Spinal cord (tissue), 10 donors: ENCODE measurements around the gene BICDL1. TPM values are rescaled to one million over a fixed set of nuclear protein-coding genes. Genes with fewer than 3 reads are reported as not detected.
"Not testable (repeated sequence)": the region's sequence is repeated elsewhere in the genome, so short reads cannot be mapped to it uniquely, and the experiment has no call there.

ENCODE experiments used
- DNase-seq, 6 donors: peaks; one replicate each; pipeline versions ENCODE4 v3.0.0 to v3.0.0-alpha.2; 2013 to 2015; ENCODE audit warnings: low spot score in 6 of 6, low read depth in 4 of 6
- H3K27ac ChIP-seq: one replicate; pipeline ENCODE4 v1.5.1; 2013; ENCODE audit warnings: low read depth, low read length, control low read depth
- H3K27me3 ChIP-seq: one replicate; pipeline ENCODE4 v1.6.1; 2013; ENCODE audit warnings: low read length; ENCODE audit not compliant: control insufficient read depth, insufficient read depth
- H3K36me3 ChIP-seq: one replicate; pipeline ENCODE4 v1.6.1; 2013; ENCODE audit warnings: low read length; ENCODE audit not compliant: control insufficient read depth, insufficient read depth
- H3K4me1 ChIP-seq: one replicate; pipeline ENCODE4 v1.6.1; 2013; ENCODE audit warnings: low read length; ENCODE audit not compliant: control insufficient read depth, insufficient read depth
- H3K4me3 ChIP-seq: one replicate; pipeline ENCODE4 v1.5.1; 2013; ENCODE audit warnings: low read depth, low read length, control low read depth
- H3K9me3 ChIP-seq: one replicate; pipeline ENCODE4 v1.6.1; 2013; ENCODE audit warnings: low read length; ENCODE audit not compliant: control insufficient read depth, insufficient read depth
- WGBS: methylation state at CpG from one replicate; pipeline ENCODE4 v1.1.5; 2013; ENCODE audit warnings: missing lambda C conversion rate; ENCODE audit not compliant: insufficient coverage; 5-methylcytosine and 5-hydroxymethylcytosine counted together
- polyA plus RNA-seq, 2 donors: library from polyadenylated mRNA; unstranded; fragments of 120-200 nt; gene quantifications; one replicate each; pipeline ENCODE4 v1.2.1, GENCODE V29; 2013; ENCODE audit not compliant: insufficient read length in 2 of 2
- total RNA-seq, 2 donors: library from RNA; depleted of rRNA in 1 of 2; stranded (reverse); fragments of 120-200 nt in 1 of 2; fragments of >200 nt in 1 of 2; gene quantifications; one replicate each; pipeline versions ENCODE4 v1.2.3 to v1.2.4, GENCODE V29; 2013 to 2014
- donor health status: healthy.

BICDL1 gene
- total and polyA plus RNA-seq, 4 donors = 11.7 to 55.1 (median 30.1) TPM

DNA sequence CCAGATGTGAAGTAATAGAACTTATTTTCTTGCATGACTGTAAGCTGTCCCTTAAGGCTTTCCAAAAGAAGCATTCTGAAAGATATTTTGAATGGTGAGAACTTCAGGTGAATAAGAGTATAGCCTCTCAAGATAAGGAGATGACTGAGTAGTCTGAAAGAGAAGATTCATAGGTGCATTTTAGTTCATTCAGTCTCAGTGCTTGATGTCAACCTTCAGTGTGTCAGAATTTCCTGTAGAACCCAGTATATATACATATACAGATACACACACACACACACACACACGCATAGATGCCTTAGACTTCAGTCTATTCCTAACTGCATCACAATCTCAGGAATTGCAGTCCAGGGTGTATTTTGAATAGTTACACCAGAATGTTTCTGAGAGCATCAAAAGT, 7.4 kb downstream of the BICDL1 start:
- WGBS = no CpG with 5 or more reads among the region's 1 CpG
- Histone ChIP-seq H3K27me3 (no peaks in the 10 kb centered on the region), H3K27ac (no peak overlapping the region), H3K36me3 (no peaks in the 10 kb centered on the region), H3K4me3 (no peak overlapping the region), H3K9me3 (no peaks in the 10 kb centered on the region), H3K4me1 (no peaks in the 10 kb centered on the region)
- DNase-seq = no peak

DNA sequence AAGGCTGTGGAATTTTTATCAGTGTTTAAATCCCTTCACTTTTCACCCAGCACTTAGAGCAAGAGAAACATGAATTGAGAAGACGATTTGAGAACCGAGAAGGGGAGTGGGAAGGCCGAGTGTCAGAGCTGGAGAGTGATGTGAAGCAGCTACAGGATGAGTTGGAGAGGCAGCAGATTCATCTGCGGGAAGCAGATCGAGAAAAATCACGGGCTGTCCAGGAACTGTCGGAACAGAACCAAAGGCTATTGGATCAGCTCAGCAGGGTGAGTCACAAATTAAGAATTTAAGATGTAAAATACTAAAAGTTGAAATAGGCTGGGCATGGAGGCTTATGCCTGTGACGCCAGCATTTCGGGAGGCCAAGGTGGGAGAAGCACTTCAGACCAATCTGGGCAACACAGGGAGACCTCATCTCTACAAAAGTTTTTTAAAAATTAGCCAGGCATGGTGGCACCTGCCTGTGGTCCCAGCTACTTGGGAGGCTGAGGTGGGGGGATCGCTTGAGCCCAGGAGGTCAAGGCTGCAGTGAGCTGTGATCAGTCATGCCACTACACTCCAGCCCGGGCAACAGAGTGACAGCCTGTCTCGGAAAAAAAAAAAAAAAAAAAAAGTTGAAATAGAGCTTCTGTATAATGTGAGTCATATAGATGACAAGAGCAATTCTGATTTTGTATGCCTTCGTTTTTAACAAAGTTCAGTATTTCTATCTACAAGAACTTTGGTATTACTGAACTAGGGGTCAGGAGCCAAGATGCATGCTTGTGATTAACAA, 9.6 kb downstream of the BICDL1 start:
- Histone ChIP-seq H3K4me1 (no peaks in the 10 kb centered on the region), H3K27ac (no peak overlapping the region), H3K27me3 (no peaks in the 10 kb centered on the region), H3K9me3 (no peaks in the 10 kb centered on the region), H3K4me3 (no peak overlapping the region), H3K36me3 (no peaks in the 10 kb centered on the region)
- no peak for DNase-seq
- WGBS = 88% methylated on average over 8 of the region's 13 CpGs

DNA sequence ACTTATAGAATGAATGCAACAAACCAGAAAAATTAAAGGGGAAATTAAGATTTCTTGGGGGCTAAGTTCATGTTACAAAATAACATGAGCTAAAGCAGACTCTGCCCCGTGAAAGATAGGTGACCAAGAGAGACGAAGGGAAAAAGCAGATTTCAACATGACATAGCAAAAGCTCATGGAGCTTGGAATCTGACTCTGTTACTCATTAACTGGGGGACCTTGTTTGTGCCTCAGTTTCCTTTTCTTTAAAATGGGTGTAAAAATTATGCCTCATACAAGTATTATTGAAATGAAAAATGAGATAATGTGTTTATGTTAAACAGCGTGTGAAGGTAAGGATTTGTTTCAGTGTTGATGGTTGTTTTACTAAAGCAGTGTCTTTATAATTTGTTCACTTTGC, 11.5 kb downstream of the BICDL1 start:
- H3K27ac ChIP-seq = no peak overlapping the region
- H3K4me3 ChIP-seq = no peak overlapping the region
- H3K4me1 ChIP-seq = no peaks in the 10 kb centered on the region
- no peak for DNase-seq
- no peaks in the 10 kb centered on the region for H3K36me3 ChIP-seq
- no peaks in the 10 kb centered on the region for H3K9me3 ChIP-seq
- no peaks in the 10 kb centered on the region for H3K27me3 ChIP-seq
- 86% methylated on average over 2 of the region's 3 CpGs for WGBS

DNA sequence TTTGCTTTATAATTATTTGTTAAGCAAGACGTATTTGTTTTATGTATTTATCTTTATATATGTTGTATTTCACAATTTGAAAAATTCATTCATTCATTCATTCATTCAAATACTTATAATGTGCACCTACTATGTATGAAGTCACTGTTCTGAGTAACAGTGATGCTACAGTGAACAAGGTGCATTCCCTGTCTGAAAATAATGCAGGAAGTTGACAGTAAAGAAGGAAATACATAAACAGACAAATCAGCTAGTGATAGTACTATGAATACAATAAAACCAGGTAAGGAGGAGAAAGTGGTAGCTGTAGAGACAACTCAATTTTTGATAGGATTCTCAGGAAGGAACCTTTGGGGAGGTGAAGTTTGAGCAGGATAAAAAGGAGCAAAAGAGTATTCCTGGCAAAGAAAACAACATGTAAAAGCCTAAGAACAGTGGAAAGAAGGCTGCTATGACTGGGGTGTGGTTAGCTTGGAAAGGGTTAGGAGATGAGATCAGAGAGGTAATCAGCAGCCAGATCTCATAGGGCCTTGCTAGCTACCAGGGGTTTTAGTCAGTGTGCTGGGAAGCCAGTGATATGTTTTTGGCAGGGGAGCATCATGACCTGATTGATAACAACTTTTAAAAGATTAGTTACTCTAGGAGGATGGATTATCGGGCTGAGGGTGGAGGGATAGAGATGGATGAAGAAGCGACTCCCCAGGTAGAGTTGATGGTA, 17.4 kb downstream of the BICDL1 start:
- Histone ChIP-seq H3K27me3 (no peaks in the 10 kb centered on the region), H3K9me3 (no peaks in the 10 kb centered on the region), H3K27ac (no peak overlapping the region), H3K4me3 (no peak overlapping the region), H3K36me3 (no peaks in the 10 kb centered on the region), H3K4me1 (no peaks in the 10 kb centered on the region)
- 92% methylated on average over 2 of the region's 3 CpGs for WGBS
- no peak for DNase-seq

DNA sequence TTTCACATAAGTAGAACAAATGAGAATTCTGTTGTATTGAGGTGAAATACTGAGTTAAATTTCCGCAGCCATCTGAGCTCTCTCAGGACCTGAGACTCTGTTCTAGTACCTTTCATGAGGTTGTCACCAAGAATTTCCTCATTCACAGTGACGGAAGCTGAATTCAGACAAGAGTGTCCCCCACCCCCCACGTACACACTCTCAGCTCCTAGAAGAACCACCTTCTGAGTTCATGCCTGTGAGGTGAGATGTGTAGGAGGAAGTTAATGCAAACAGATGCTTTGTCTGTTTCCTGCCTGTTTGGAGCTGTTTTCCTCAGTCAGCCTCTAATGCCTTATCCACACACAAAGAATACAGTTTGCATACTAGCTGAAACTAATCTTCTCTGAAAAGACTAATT, 18.2 kb downstream of the BICDL1 start:
- no CpG with 5 or more reads among the region's 3 CpGs for WGBS
- H3K27ac ChIP-seq = no peak overlapping the region

DNA sequence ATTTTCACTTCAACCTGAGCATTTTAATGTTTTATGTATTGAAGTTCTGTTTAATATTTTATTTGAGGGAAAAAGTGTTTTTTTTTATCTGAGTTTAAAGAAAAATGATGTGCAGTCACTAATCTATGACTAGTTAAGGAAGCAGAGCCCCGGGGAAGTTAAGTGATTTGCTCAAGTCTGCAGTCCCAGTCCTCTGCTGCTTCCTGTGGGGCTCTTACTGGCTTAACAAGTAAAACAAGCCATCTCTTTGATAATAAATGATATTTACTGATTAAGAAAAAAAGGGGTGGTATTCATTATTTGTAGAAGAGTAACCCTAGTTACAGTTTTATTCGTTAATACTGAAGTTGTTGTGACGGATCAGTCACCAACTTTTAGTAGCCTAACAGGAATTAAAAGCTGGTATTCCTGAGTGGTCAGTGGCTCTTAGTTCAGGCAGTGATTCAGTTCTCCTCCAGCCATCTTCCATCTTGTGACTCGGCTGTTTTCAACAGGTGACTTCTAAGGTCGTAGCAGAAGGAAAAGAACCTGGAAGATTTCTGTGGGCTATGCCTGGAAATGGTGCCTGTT, 21.7 kb downstream of the BICDL1 start:
- no peaks in the 10 kb centered on the region for H3K9me3 ChIP-seq
- no peak overlapping the region for H3K27ac ChIP-seq
- H3K36me3 ChIP-seq = no peaks in the 10 kb centered on the region
- H3K4me1 ChIP-seq = no peaks in the 10 kb centered on the region
- 80% methylated on average over 3 of the region's 5 CpGs for WGBS
- DNase-seq = no peak
- H3K27me3 ChIP-seq = no peaks in the 10 kb centered on the region
- H3K4me3 ChIP-seq = no peak overlapping the region

More for the DNA sequence above, 18.2 kb downstream of the BICDL1 start:
- Histone ChIP-seq H3K4me1 (no peaks in the 10 kb centered on the region), H3K4me3 (no peak overlapping the region), H3K9me3 (no peaks in the 10 kb centered on the region), H3K27me3 (no peaks in the 10 kb centered on the region), H3K36me3 (no peaks in the 10 kb centered on the region)
- DNase-seq = no peak

DNA sequence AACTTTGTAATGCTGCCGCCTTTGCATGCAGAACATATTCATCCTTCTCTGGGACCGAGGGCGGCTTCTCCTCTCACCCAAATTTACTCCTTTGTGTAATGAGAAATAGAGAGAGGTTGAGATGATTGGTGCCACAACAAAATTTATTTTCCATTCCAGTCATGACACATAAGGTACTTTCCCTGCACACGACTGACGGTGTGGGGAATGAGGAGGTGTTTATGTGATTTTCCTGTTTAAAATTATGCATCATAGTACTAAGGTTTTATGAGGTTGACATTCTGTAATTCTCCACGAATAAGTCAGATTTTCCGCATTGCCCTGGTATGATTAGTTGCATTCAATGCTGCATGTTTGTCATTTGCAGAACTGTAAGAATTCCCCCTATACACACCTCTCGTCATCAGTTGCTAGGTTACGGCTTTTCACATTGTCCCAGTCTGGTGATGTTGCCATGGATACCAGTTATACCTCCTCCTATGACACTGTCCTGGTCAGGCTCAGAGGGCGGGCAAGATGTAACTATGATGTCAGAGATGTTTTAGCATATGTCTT, 23.1 kb downstream of the BICDL1 start:
- no peak overlapping the region for H3K27ac ChIP-seq
- no peaks in the 10 kb centered on the region for H3K4me1 ChIP-seq
- no peaks in the 10 kb centered on the region for H3K36me3 ChIP-seq
- peak in 5 of 6 donors; percentile 24 to 98 (median 68) for DNase-seq
- H3K4me3 ChIP-seq = no peak overlapping the region
- WGBS = no CpG with 5 or more reads among the region's 10 CpGs
- H3K9me3 ChIP-seq = no peaks in the 10 kb centered on the region
- no peaks in the 10 kb centered on the region for H3K27me3 ChIP-seq

DNA sequence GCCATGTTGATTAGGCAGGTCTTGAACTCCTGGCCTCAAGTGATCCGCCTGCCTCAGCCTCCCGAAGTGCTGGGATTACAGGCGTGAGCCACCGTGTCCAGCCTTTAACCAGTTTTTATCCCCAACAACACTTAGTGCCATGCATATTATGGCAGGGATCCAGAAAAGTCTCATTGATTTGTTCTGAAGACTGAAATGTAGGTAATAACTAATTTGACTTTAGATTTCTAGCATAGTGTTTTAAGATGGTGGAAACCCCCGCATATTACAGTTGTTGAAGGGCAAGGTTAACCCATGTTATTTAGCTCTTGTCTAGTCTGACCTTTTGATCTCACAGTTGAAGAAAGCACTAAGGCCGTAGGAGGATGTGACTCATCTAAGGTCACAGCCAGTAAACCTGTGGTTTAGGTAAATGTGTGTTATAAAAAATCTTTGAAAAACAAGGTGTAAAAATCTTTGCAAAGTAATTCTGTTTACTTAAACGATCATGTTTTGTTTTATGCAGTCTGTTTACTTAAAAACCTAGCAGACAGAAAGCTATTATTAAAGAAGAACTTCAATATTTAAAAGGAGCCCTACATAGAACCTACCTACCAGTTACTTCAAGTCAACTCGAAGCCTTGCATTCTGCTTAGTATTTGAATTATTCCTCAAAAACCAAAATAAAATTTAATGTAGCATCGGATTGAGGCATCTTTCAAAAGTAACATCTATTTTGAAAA, 24.8 kb downstream of the BICDL1 start:
- H3K27ac ChIP-seq = no peak overlapping the region
- no peak for DNase-seq
- H3K9me3 ChIP-seq = no peaks in the 10 kb centered on the region
- H3K27me3 ChIP-seq = no peaks in the 10 kb centered on the region
- H3K36me3 ChIP-seq = no peaks in the 10 kb centered on the region
- WGBS = 93% methylated on average over 3 of the region's 9 CpGs
- no peaks in the 10 kb centered on the region for H3K4me1 ChIP-seq
- H3K4me3 ChIP-seq = no peak overlapping the region

DNA sequence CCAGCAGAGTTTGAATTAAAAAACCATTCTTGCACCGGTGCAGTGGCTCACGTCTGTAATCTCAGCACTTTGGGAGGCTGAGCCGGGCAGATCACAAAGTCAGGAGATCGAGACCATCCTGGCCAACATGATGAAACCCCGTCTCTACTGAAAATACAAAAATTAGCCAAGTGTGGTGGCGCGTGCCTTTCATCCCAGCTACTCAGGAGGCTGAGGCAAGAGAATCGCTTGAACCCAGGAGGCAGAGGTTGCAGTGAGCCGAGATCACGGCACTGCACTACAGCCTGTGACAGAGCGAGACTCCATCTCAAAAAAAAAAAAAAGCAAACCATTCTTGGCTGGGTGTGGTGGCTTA, 25.3 kb downstream of the BICDL1 start:
- not testable (repeated sequence) for DNase-seq, H3K27me3 ChIP-seq, H3K4me3 ChIP-seq, H3K4me1 ChIP-seq, H3K36me3 ChIP-seq, H3K9me3 ChIP-seq, H3K27ac ChIP-seq
- 85% methylated on average over 7 of the region's 11 CpGs for WGBS
